NB4 (cell line): ENCODE measurements around the gene HDHD3.

Source experiments
- DNase-seq: peaks from one replicate; pipeline ENCODE4 v3.0.0; 2010; ENCODE audit warnings: low read depth
- H3K4me3 ChIP-seq: one replicate; pipeline ENCODE4 v1.5.1; 2011; ENCODE audit warnings: mild to moderate bottlenecking, low read depth, low read length, moderate library complexity
- CTCF ChIP-seq: IDR thresholded peaks from one replicate; pipeline ENCODE4 v1.5.1; 2012; ENCODE audit warnings: low read depth, low read length
- MAX ChIP-seq: IDR thresholded peaks from 2 replicates; pipeline ENCODE4 v1.6.1; 2011; ENCODE audit warnings: low read depth, low read length
- MYC ChIP-seq: IDR thresholded peaks from 2 replicates; pipeline ENCODE4 v1.6.1; 2011; ENCODE audit warnings: low read depth, low read length
- POLR2A ChIP-seq: IDR thresholded peaks from 2 replicates; pipeline ENCODE4 v1.6.1; 2011; ENCODE audit warnings: mild to moderate bottlenecking; ENCODE audit not compliant: insufficient read length; ENCODE audit errors: extremely low read depth

The HDHD3 gene

GRCh38 chr9:113345190-113345589 is 31.6 kb downstream of the HDHD3 start:
- no peak for DNase-seq
- TF ChIP-seq POLR2A = no peak
- no peak overlapping the region for H3K4me3 ChIP-seq

GRCh38 chr9:113343732-113344231 is 33.0 kb downstream of the HDHD3 start:
- TF ChIP-seq CTCF (no peak), MAX (no peak), POLR2A (no peak), MYC (no peak)
- H3K4me3 ChIP-seq = no peak overlapping the region
- DNase-seq = peak; percentile 25

GRCh38 chr9:113341712-113342410 is 34.9 kb downstream of the HDHD3 start:
- no peak overlapping the region for H3K4me3 ChIP-seq
- DNase-seq = no peak
- TF ChIP-seq POLR2A (no peak), CTCF (no peak), MYC (no peak), MAX (no peak)

- peak within 1 kb of the TSS; percentile 79 for H3K4me3 ChIP-seq
- DNase-seq = peak; percentile 91
- peak; percentile 96 for TF ChIP-seq MYC
- TF ChIP-seq POLR2A = peak; percentile 71
- TF ChIP-seq CTCF = no peak
- TF ChIP-seq MAX = peak; percentile 83
These were observed 36.6 kb downstream of the HDHD3 start, which contains the start of gene WDR31 for GRCh38 chr9:113340011-113340699. WDR31 (minus strand) TSS chr9:113340275; CDS start chr9:113332022, 8,253 bp downstream.

GRCh38 chr9:113337714-113338113 is 39.1 kb downstream of the HDHD3 start:
- no peak overlapping the region for H3K4me3 ChIP-seq
- TF ChIP-seq CTCF (no peak), MYC (no peak), POLR2A (no peak), MAX (no peak)
- DNase-seq = no peak

GRCh38 chr9:113331780-113332179 is 45.0 kb downstream of the HDHD3 start:
- no peak for DNase-seq
- no peak for TF ChIP-seq MYC
- TF ChIP-seq CTCF = no peak
- TF ChIP-seq POLR2A = no peak
- TF ChIP-seq MAX = no peak
- no peak overlapping the region for H3K4me3 ChIP-seq
